GM10847 (cell line): ENCODE data around the gene FAM227B.
A peak's percentile ranks its signal among the peaks of the same experiment; 100 is the strongest.

ENCODE experiments used
- POLR2A ChIP-seq: IDR thresholded peaks from 2 replicates; pipeline ENCODE4 v1.6.1; 2011; ENCODE audit not compliant: insufficient read length; ENCODE audit errors: extremely low read depth

Gene FAM227B, protein sequence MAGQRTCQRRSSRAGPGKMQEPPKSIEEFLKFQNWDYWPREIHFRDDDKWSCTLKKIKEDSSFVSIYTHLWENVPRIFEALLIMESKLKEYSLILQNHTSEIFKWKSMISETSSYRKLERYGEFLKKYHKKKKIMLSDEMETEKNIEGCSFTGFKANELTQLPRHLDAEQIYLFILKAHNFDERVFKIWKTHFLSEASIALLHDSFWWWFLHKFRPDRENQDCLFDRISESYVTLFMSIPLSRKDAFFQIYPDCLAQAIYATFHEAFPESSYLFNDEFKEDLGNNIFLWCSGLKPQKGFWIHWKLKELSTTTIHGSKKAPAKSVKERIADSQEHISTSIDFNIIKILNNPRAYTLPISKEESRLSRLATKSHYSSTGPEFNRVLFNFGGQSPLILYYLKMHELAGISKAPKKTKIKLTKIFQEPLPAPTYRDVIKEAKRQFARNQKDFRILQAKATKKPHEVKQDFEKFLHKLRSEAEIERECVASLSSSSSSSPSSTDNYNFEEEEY

GRCh38 chr15:49620658-49621368 is at the start of gene FAM227B, which contains the start of gene DTWD1:
Gene FAM227B, minus strand, starts transcription at chr15:49620818. Its CDS starts 5,647 bp downstream, at chr15:49615171.
Gene DTWD1, plus strand, starts transcription at chr15:49621048. Its CDS starts 4,120 bp downstream, at chr15:49625168.
- TF ChIP-seq POLR2A: peak; percentile 84

GRCh38 chr15:49669288-49669687 is 48.7 kb upstream of the FAM227B start:
- no peak for TF ChIP-seq POLR2A

- TF ChIP-seq POLR2A: no peak
Observed at GRCh38 chr15:49664716-49665115, 44.1 kb upstream of the FAM227B start.

DNA sequence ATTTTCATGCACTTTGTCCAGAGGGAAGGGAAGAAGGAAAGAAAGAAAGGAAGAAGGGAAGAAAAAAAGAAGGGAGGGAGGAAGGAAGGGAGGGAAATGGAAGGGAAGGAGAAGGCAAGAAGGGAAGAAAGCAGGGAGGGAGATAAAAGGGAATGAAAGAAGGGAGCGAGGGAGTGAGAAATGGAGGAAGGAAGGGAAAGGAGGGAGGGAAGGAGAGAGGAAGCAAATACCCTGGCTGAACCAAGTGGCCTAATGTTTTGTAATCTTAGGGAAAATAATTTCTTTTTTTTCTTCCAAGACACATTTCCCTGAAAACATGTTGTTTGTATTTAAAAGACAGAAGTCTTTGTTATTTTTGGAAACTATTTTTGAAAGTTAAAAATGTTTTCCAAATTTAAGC is 36.1 kb upstream of the FAM227B start:
- TF ChIP-seq POLR2A: no peak

- TF ChIP-seq POLR2A: no peak
Observed at GRCh38 chr15:49652922-49653321, 32.3 kb upstream of the FAM227B start.

DNA sequence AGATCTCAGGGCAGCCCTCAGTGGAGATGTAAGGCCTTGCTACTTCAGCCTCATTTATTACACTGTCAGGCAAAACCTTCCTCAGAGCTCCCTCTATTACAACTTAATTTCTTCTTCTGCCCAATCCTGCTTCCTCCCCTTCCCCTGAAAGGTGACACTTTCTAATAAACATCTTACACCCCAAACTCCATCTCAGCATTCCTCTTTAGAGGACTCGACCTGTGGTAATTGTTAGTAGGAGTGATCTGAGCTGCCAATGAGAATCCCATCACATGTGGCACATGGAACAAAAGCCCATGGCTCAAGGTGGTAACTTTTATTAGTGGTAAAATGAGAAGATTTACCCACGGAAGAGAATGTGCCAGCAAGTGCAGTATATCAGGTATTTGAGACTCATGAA is 30.1 kb upstream of the FAM227B start:
- TF ChIP-seq POLR2A: no peak

GRCh38 chr15:49649987-49650386 is 29.4 kb upstream of the FAM227B start:
- no peak for TF ChIP-seq POLR2A

- no peak for TF ChIP-seq POLR2A
Observed at GRCh38 chr15:49646891-49647290, 26.3 kb upstream of the FAM227B start.

- no peak for TF ChIP-seq POLR2A
Observed at GRCh38 chr15:49645941-49646340, 25.3 kb upstream of the FAM227B start.

GRCh38 chr15:49645277-49645676 is 24.7 kb upstream of the FAM227B start:
- TF ChIP-seq POLR2A: no peak

DNA sequence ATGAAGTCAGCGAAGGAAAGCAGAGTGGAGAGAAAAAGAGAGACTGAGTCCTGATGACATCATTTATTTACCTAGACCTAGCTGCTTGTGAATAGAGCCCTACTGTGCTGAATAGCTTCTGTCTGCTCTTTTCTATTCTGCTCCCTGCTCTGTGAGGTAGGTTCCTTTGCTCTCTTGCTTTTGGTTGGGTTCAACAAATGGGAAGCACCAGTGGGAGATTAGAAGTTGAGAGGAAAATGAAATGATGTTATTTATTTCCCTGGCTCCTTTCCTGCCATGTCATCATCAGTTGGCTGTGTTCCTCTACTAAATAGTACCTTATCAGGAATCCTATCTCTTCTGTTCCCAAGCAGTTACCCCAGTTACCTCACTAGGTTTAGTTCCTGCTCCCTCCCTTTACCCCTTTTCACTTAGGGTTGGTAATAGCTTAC is 23.8 kb upstream of the FAM227B start:
- TF ChIP-seq POLR2A: no peak

GRCh38 chr15:49637857-49638256 is 17.2 kb upstream of the FAM227B start:
- no peak for TF ChIP-seq POLR2A

GRCh38 chr15:49628379-49628778 is 7.8 kb upstream of the FAM227B start:
- TF ChIP-seq POLR2A: no peak

DNA sequence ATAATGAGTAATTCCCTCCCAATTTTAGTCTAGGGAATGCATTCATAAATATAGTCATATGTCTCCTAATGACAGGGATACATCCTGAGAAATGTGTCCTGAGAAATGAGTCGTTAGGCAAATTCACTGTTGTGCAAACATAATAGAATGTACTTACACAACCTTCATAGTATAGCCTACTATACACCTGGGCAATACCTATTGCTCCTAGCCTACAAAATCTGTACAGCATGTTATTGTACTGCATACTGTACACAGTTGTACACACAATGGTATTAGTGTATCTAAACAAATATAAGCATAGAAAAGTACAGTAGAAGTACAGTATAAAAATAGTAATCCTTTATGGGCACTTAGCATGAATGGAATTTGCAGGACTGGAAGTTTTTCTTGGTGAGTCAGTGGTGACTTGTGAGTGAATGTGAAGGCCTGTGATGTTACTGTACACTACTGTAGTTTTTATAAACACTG is 6.8 kb upstream of the FAM227B start:
- no peak for TF ChIP-seq POLR2A

DNA sequence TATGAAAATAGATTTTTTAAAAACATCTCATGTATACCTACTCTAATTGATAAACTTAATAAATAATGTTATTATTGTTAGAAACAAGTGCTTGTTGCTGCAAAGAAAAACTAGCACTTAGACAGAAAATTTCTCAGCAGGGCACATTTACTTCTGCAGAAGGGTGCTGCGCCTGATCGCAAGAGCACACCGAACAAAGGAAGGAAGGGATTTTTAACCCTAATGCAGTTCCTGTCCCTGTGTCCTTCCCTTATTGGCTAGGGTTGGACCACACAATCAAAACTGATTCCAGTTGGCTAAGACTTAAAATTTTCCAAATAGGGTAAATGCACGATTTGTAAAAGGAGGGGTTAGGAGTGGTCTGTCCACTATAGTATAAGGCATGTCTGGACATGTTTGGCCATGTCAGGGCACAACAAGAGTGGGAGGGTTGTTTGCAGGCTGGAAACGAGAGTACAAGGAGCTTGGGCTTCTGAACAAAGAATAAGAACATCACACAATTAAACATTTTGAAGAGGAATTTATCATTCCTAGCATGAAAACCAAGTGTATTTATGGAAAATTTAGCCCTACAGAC is 4.9 kb upstream of the FAM227B start:
- TF ChIP-seq POLR2A: no peak
